Measurements from ENCODE around the gene ATP6V1A.
"Not testable (repeated sequence)": the region's sequence is repeated elsewhere in the genome, so short reads cannot be mapped to it uniquely, and the experiment has no call there.

The ATP6V1A gene

DNA sequence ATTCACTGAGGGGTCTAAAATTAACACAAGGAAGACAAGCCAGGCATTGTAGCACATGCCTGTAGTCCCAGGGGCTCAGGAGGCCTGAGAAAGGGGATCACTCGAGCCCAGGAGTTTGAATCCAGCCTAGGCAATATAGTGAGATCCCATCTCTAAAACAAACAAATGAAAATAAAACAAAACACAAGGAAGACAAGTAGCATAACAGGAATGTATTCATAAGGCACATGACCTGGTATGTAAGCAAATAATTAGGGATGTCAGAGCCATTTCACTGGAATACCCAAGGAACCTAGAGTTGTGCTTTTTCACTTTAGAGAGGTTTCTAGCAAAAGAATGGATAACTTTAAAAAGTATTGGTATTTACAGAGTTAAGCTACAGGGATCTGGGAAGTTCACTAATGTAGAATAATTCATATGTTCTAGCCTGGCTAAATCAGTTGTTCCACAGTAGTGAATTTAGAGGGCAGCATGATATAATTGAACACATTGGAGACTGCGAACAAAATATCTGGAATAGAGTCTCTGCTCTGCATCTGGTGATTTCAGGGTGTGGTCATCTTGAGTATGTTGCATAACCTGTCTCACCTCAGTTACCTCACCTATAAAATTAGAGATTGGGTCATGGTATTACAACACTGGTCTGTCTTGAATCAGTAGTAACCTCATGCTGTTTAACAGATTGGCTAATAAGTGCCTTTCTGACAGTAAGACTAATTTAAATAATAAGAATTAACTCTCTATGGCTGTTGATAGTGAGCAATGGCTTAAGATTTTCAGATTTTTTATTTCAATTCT is 101.0 kb downstream of the ATP6V1A start:
- no peak overlapping the region for H3K4me3 ChIP-seq (ENCODE audit: low read depth, low read length)
- DNase-seq (ENCODE audit: low read depth), result no peak

GRCh38 chr3:113849071-113849470 is 102.2 kb downstream of the ATP6V1A start:
- H3K4me3 ChIP-seq (ENCODE audit: low read depth, low read length); DNase-seq (ENCODE audit: low read depth): not testable (repeated sequence)

More for the DNA sequence above, 101.0 kb downstream of the ATP6V1A start:
- TF ChIP-seq CTCF (IDR thresholded peaks at IDR 0.05; ENCODE audit: low read depth, low read length, missing control alignments), result no peak

- DNase-seq (ENCODE audit: low read depth); H3K4me3 ChIP-seq (ENCODE audit: low read depth, low read length): not testable (repeated sequence)
Observed at GRCh38 chr3:113849841-113850240, 103.0 kb downstream of the ATP6V1A start.

DNA sequence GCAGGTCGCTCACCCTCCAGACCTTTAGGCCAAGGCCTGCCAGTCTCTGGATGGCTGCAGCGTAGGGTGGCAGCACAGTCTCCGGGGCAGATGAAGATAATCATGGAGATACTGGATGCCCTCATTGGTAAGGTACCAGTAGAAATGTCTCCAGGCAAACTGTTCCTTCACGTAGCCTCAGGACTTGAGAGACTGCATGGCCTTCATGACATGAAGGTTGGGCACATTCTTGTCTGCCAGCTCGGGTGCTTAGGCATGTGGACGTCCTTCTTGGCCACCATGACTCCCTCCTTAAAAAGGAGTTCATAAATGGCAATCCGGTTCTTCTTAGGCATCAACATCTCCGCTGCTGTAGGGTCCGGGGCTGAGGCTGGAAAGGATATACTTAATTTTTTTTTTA is 103.6 kb downstream of the ATP6V1A start:
- not testable (repeated sequence) for DNase-seq (ENCODE audit: low read depth); H3K4me3 ChIP-seq (ENCODE audit: low read depth, low read length)

GRCh38 chr3:113852506-113852905 is 105.7 kb downstream of the ATP6V1A start:
- TF ChIP-seq CTCF (IDR thresholded peaks at IDR 0.05; ENCODE audit: low read depth, low read length, missing control alignments), result no peak
- no peak for DNase-seq (ENCODE audit: low read depth)
- no peak overlapping the region for H3K4me3 ChIP-seq (ENCODE audit: low read depth, low read length)

Data from GM12864 (cell line).